H1 (cell line): ENCODE measurements around the gene IGF1. TPM values are rescaled to one million over a fixed set of nuclear protein-coding genes. Genes with fewer than 3 reads are reported as not detected.

Experiments
- CTCF ChIA-PET: fragments of 300-600 bp; sonication (Branson Sonifier 250); formaldehyde crosslinking; loops from one replicate; lab custom pipeline; 2021; ENCODE audit not compliant: partially characterized antibody; lab: Charles Lee
- POLR2A ChIA-PET: fragments of 300-600 bp; sonication (Branson Sonifier 250); formaldehyde crosslinking; loops from one replicate; lab custom pipeline; 2021; ENCODE audit warnings: inconsistent platforms; ENCODE audit not compliant: partially characterized antibody; lab: Charles Lee
- DNase-seq, 2 experiments: peaks; one replicate each; pipeline versions ENCODE4 v3.0.0 to v3.0.0-alpha.2; 2010 to 2022; ENCODE audit warnings: low spot score in 2 of 2, low read depth in 1 of 2, mixed read lengths in 1 of 2
- FAIRE-seq: peaks from 2 replicates; lab custom pipeline; 2011; peaks lifted over from hg19 to GRCh38; lab: Jason Lieb, UNC
- H2AFZ ChIP-seq: 2 replicates; pipeline ENCODE4 v1.8.1; 2012; ENCODE audit warnings: low read length, inconsistent platforms
- H2AK5ac ChIP-seq: 2 replicates; pipeline ENCODE4 v1.6.1; 2013; ENCODE audit warnings: low read depth, low read length
- H2BK120ac ChIP-seq: replicated peaks from 2 replicates; pipeline ENCODE3; 2013; ENCODE audit warnings: low read depth, low read length, inconsistent platforms
- H2BK12ac ChIP-seq: 2 replicates; pipeline ENCODE4 v1.6.1; 2013; ENCODE audit warnings: low read depth, low read length
- H2BK15ac ChIP-seq: 2 replicates; pipeline ENCODE4 v1.6.1; 2013; ENCODE audit warnings: low read length
- H2BK20ac ChIP-seq: 2 replicates; pipeline ENCODE4 v1.6.1; 2013; ENCODE audit warnings: low read length
- H2BK5ac ChIP-seq: 2 replicates; pipeline ENCODE4 v1.6.1; 2013; ENCODE audit warnings: low read depth, low read length
- H3K14ac ChIP-seq: 2 replicates; pipeline ENCODE4 v1.6.1; 2013; ENCODE audit warnings: inconsistent platforms; ENCODE audit not compliant: insufficient read length
- H3K18ac ChIP-seq: 2 replicates; pipeline ENCODE4 v1.6.1; 2013; ENCODE audit warnings: low read length; ENCODE audit errors: extremely low read depth
- H3K23ac ChIP-seq: 2 replicates; pipeline ENCODE4 v1.6.1; 2013; ENCODE audit warnings: inconsistent platforms; ENCODE audit not compliant: insufficient read length
- H3K23me2 ChIP-seq: 2 replicates; pipeline ENCODE4 v1.6.1; 2013; ENCODE audit warnings: low read depth, low read length
- H3K27ac ChIP-seq: 2 replicates; pipeline ENCODE4 v1.6.1; 2011; ENCODE audit warnings: low read depth, low read length, inconsistent platforms
- H3K27me3 ChIP-seq, 4 experiments: replicated peaks in 1 of 4; 1 replicate in 1 of 4; 2 replicates in 3 of 4; pipeline versions ENCODE4 v1.6.1 to v1.8.1; 2011 to 2013; ENCODE audit warnings: low read length in 3 of 4, mild to moderate bottlenecking in 3 of 4, inconsistent platforms in 2 of 4, mixed read lengths in 2 of 4, moderate library complexity in 1 of 4; ENCODE audit not compliant: control insufficient read depth in 3 of 4, insufficient read depth in 3 of 4; ENCODE audit errors: extremely low read depth in 1 of 4
- H3K36me3 ChIP-seq, 4 experiments: 2 replicates each; pipeline versions ENCODE4 v1.6.1 to v1.8.1; 2011 to 2013; ENCODE audit warnings: mild to moderate bottlenecking in 4 of 4, low read length in 3 of 4, moderate library complexity in 2 of 4, control low read depth in 1 of 4, inconsistent platforms in 1 of 4; ENCODE audit not compliant: insufficient read depth in 4 of 4, control insufficient read depth in 2 of 4
- H3K4ac ChIP-seq: replicated peaks from 2 replicates; pipeline ENCODE3; 2013; ENCODE audit warnings: low read length, low read depth, mixed read lengths, inconsistent platforms; ENCODE audit not compliant: insufficient read length
- H3K4me1 ChIP-seq, 4 experiments: replicated peaks in 1 of 4; 1 replicate in 1 of 4; 2 replicates in 3 of 4; pipeline versions ENCODE4 v1.6.1 to v1.8.1; 2011 to 2013; ENCODE audit warnings: low read length in 3 of 4, inconsistent platforms in 2 of 4, mixed read lengths in 1 of 4; ENCODE audit not compliant: insufficient read depth in 4 of 4, control insufficient read depth in 3 of 4
- H3K4me2 ChIP-seq, 2 experiments: 2 replicates each; pipeline versions ENCODE4 v1.6.1 to v1.8.1; 2011 to 2013; ENCODE audit warnings: low read depth in 2 of 2, low read length in 2 of 2, control low read depth in 1 of 2, inconsistent platforms in 1 of 2, mild to moderate bottlenecking in 1 of 2; ENCODE audit not compliant: insufficient read depth in 1 of 2
- H3K4me3 ChIP-seq, 4 experiments: fragments of 200-600, 300-600 bp in 1 of 4; sonication (generic), shearing (Covaris generic), sonication (Bioruptor Twin) in 1 of 4; 2 replicates each; pipeline versions ENCODE4 v1.5.1 to v1.8.1; 2011 to 2016; ENCODE audit warnings: low read length in 4 of 4, low read depth in 3 of 4, control low read depth in 2 of 4, inconsistent platforms in 2 of 4, mild to moderate bottlenecking in 2 of 4, mixed read lengths in 1 of 4, moderate library complexity in 1 of 4; ENCODE audit not compliant: insufficient read depth in 2 of 4; ENCODE audit errors: extremely low read depth in 1 of 4
- H3K56ac ChIP-seq: replicated peaks from 2 replicates; pipeline ENCODE3; 2013; ENCODE audit warnings: low read depth, mild to moderate bottlenecking, mixed read lengths, low read length, inconsistent platforms; ENCODE audit not compliant: insufficient read length
- H3K79me1 ChIP-seq: 2 replicates; pipeline ENCODE4 v1.6.1; 2013; ENCODE audit warnings: low read depth, low read length, control low read depth
- H3K79me2 ChIP-seq, 2 experiments: 2 replicates each; pipeline versions ENCODE4 v1.6.1 to v1.8.1; 2012 to 2013; ENCODE audit warnings: low read length in 2 of 2, mild to moderate bottlenecking in 2 of 2, inconsistent platforms in 1 of 2; ENCODE audit not compliant: insufficient read depth in 2 of 2, control insufficient read depth in 1 of 2
- H3K9ac ChIP-seq, 4 experiments: replicated peaks in 1 of 4; 1 replicate in 1 of 4; 2 replicates in 3 of 4; pipeline versions ENCODE4 v1.6.1 to v1.8.1; 2011 to 2013; ENCODE audit warnings: low read depth in 3 of 4, low read length in 3 of 4, control low read depth in 2 of 4, mild to moderate bottlenecking in 2 of 4, moderate library complexity in 2 of 4, inconsistent platforms in 1 of 4; ENCODE audit errors: extremely low read depth in 1 of 4
- H3K9me3 ChIP-seq, 2 experiments: 2 replicates each; pipeline versions ENCODE4 v1.6.1 to v1.8.1; 2012 to 2013; ENCODE audit warnings: mild to moderate bottlenecking in 2 of 2, moderate library complexity in 2 of 2, control low read depth in 1 of 2, inconsistent platforms in 1 of 2, low read depth in 1 of 2, low read length in 1 of 2, mixed read lengths in 1 of 2; ENCODE audit not compliant: insufficient read depth in 2 of 2
- H4K20me1 ChIP-seq, 2 experiments: replicated peaks in 1 of 2; 2 replicates each; pipeline versions ENCODE3 to v1.8.1; 2011 to 2013; ENCODE audit warnings: inconsistent platforms in 2 of 2, low read length in 2 of 2, mild to moderate bottlenecking in 1 of 2; ENCODE audit not compliant: insufficient read depth in 2 of 2, control insufficient read depth in 1 of 2
- H4K5ac ChIP-seq: 2 replicates; pipeline ENCODE4 v1.6.1; 2013; ENCODE audit warnings: low read length, low read depth, mixed read lengths, inconsistent platforms; ENCODE audit not compliant: insufficient read length
- H4K8ac ChIP-seq: 2 replicates; pipeline ENCODE4 v1.8.0; 2013; ENCODE audit warnings: mild to moderate bottlenecking, moderate library complexity, low read length, inconsistent platforms; ENCODE audit not compliant: insufficient read depth; ENCODE audit errors: extremely low read depth
- H4K91ac ChIP-seq: replicated peaks from 2 replicates; pipeline ENCODE3; 2013; ENCODE audit warnings: low read length, mixed read lengths, inconsistent platforms; ENCODE audit not compliant: insufficient read length
- CBX5 ChIP-seq: fragments of 300-800, 300-1000 bp; sonication (generic); IDR thresholded peaks from 2 replicates; pipeline ENCODE4 v1.7.1; 2016; ENCODE audit warnings: antibody characterized with exemption, low read length, low read depth
- SP2 ChIP-seq: IDR thresholded peaks from 2 replicates; pipeline ENCODE4 v1.6.1; 2012; ENCODE audit warnings: mild to moderate bottlenecking, low read length, inconsistent platforms
- WGBS, 2 experiments: shearing (Covaris generic) in 1 of 2; methylation state at CpG; one replicate each; pipeline versions ENCODE4 v1.1.6 to v1.1.7; 2013 to 2015; ENCODE audit warnings: low lambda C conversion rate in 2 of 2, mixed read lengths in 2 of 2, inconsistent platforms in 1 of 2, low coverage in 1 of 2, missing lambda C conversion rate in 1 of 2; ENCODE audit not compliant: insufficient replicate concordance in 2 of 2, insufficient coverage in 1 of 2, insufficient read length in 1 of 2; ENCODE audit errors: extremely low coverage in 1 of 2, missing lambda C conversion rate in 1 of 2; 5-methylcytosine and 5-hydroxymethylcytosine counted together
- polyA plus RNA-seq, 7 experiments: library from polyadenylated mRNA; depleted of rRNA in 3 of 7; stranded (reverse) in 5 of 7; unstranded in 2 of 7; fragments of >200 nt in 5 of 7; fragments of 200-250 nt in 2 of 7; gene quantifications; 1 replicate in 5 of 7; 2 replicates in 1 of 7; 4 replicates in 1 of 7; pipeline versions ENCODE4 v1.2.1 to v1.2.3, GENCODE V29; 2011 to 2013; ENCODE audit warnings: missing spikeins in 2 of 7, mixed read lengths in 2 of 7
- total RNA-seq: library from RNA; stranded (reverse); fragmentation: NEBNext Ultra II Directional; extraction: Animal tissue kit (Norgen Biotek cat#: 25700); gene quantifications from 2 replicates; pipeline ENCODE4 v1.2.1, GENCODE V29; 2021

The IGF1 gene
- total and polyA plus RNA-seq, 2 of the 8 experiments (the other 6 are each of a cell fraction or from before 2014, with no cell fraction given): not detected

- no peak for FAIRE-seq
- no peak overlapping the region for H4K8ac ChIP-seq
- H4K20me1 ChIP-seq: no peaks in the 10 kb centered on the region
- no peak overlapping the region for H3K23ac ChIP-seq
- H2BK20ac ChIP-seq: no peak overlapping the region
- no peaks in the 10 kb centered on the region for H3K79me2 ChIP-seq
- no peak overlapping the region for H2BK15ac ChIP-seq
- H4K91ac ChIP-seq: no peak overlapping the region
- H2AFZ ChIP-seq: no peak overlapping the region
- H3K27ac ChIP-seq: no peak overlapping the region
- no peak overlapping the region for H2BK120ac ChIP-seq
- DNase-seq: no peak
- H3K14ac ChIP-seq: no peak overlapping the region
- H3K23me2 ChIP-seq: no peaks in the 10 kb centered on the region
- H2AK5ac ChIP-seq: no peak overlapping the region
- ChIA-PET POLR2A (no interaction called here), CTCF (no interaction called here)
- H3K27me3 ChIP-seq: no peaks in the 10 kb centered on the region
- no peak overlapping the region for H3K4ac ChIP-seq
- no peaks in the 10 kb centered on the region for H3K4me1 ChIP-seq
- no peak overlapping the region for H4K5ac ChIP-seq
- H3K36me3 ChIP-seq: no peaks in the 10 kb centered on the region
- no peak overlapping the region for H3K4me2 ChIP-seq
- H3K4me3 ChIP-seq: no peak overlapping the region
- H3K9ac ChIP-seq: no peak overlapping the region
- peaks cover 8 to 13% of the 10 kb centered on the region in 2 experiments; a peak in 3 of 4 replicates for H3K9me3 ChIP-seq
- no peak overlapping the region for H2BK12ac ChIP-seq
- H3K18ac ChIP-seq: no peak overlapping the region
- 75% methylated on average over 1 of the region's 1 CpG; no CpG with 5 or more reads in 1 of the 2 experiments for WGBS, 2 experiments
- H2BK5ac ChIP-seq: no peak overlapping the region
- no peak overlapping the region for H3K56ac ChIP-seq
- no peaks in the 10 kb centered on the region for H3K79me1 ChIP-seq
- TF ChIP-seq CBX5 (no peak), SP2 (no peak)
Observed at GRCh38 chr12:102364709-102365108, 115.7 kb downstream of the IGF1 start.
